HG03342 (cell line): ENCODE data around the gene SEPSECS.

ENCODE experiments used
- ATAC-seq: cut with Tn5 transposase; IDR thresholded peaks from one replicate; pipeline ENCODE4 v1.9.1; 2021; ENCODE audit warnings: mild to moderate bottlenecking, moderate library complexity; ENCODE audit not compliant: unreplicated experiment

SEPSECS gene

DNA sequence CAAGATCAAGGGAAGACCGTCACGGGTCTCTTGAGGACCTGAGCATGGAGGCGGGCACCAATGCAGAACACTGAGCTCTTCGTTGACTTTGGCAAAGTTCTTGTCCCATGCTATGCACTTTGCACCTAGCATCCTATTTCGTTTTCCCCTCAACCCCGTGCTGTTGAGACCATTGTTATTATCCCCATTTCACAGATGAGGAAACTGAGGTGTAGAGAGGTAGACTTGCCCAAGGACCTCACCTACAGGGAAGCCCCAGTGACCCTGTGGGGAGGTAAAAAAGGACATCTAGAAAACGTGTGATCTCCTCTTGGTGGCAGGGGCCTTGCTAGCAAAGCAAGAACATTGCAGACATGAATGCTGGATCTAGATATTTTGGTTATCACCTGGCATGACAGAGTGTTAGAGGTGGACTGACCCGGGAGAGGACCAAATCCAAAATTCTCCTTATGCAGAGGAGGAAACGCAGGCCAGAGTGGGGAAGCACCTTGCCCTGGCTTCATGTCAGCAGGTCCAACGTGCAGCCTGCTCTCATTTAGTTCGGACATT, 48.5 kb downstream of the SEPSECS start:
- no peak for ATAC-seq

DNA sequence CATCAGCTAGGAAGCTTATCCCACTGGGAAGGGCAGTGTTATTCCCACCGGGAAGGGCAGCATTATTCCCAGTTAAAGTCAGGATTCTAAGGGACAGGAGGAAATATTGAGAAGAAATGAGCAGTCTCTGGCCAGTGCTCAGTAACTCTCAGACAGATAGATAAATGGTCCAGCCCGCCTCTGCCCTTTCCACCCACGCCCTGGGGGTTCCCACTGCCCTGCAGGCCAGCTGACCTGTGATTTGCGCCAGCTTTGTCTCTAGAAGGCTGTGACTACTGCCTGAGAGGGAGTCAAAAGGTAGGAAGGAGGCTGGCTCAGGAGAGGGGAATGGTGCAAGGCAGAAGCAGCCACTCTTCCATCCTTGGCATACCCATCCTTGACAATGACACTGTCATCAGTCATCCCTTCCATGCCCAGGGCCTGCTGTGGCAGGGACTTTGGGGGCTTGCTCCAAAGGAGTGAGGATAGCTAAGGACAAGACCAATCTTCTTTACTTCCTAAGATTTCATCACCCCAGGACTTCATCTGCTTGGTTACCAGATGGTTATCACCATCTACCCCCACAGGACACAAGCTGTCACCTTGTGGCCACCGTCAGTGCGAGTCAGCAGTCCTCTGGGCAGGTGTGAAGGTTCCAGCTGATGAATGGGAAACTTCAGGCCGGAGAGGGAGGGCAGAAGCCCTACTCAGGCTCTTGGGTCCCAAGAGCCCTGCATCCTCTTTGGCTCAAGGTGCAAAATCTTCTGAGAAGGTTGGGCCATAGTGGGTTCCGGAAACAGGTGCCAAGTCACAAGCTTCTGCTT, 49.5 kb downstream of the SEPSECS start:
- no peak for ATAC-seq

DNA sequence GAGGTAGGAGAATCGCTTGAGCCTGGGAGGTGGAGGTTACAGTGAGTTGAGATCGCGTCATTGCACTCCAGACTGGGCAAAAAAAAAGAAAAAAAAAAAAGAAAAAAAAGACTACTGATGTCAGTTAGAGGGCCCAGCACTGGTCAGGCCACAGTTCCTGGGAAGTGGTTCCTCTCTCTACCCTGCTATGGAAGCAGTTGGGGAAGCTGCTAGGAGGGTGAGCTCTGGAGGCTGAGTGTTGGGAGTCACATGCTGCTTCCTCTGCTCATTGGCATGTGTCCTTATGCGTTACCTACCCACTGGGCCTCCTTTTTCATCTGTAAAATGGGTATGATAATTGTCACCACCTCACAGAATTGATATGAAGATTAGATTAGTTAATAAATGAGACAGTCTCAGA, 50.7 kb downstream of the SEPSECS start:
- ATAC-seq = no peak

DNA sequence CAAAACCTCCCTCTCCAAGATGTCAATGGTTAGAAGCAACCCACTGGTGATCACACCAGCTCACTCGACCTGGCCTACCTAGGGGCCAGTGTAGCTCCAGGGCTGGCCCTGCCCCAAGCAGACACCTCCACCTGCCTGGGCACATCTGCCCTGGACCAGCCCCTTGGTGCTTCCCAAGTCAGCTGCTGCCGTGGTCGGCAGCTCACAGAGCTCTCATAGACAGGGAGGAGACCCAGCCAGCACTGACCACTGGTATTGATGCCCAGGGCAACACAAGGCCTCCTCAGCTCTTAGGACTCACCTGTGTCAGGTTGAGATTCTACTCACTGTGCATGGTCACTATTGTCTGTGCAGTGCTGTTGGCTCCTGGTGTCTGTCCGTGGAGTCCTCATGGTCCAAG, 51.7 kb downstream of the SEPSECS start:
- no peak for ATAC-seq

DNA sequence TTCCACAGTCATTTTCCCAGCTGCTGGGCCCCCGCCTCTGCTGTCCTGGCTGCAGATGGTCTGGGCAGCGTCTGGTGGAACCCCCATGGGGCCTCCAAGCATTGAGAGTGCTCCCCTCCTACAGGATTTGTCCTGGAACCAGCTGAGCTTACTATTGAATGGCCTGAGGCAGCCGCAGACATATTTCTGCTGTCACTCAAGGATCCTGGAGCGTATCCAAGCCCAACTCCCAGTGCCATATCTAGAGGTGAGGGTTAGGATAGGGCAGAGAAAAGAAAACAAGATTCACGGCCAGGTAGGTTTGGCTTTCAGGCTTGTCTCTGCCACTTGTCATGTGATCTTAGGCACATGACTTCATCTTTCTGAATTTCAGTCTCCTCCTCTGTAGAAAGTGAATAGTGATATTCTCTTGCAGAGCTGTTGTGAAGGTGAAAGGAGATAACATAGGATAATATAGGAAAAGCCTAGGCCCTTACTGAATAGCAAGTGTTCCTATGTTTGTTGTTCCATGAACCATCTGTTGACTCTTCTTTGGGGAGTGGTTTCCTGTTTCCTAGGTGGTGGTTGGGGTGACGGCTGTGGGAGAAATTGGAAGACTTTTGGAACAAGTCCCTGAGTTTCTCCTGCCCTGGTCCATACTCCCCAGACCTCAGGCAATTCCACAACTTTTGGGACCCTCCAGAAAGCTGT, 52.3 kb downstream of the SEPSECS start:
- no peak for ATAC-seq

DNA sequence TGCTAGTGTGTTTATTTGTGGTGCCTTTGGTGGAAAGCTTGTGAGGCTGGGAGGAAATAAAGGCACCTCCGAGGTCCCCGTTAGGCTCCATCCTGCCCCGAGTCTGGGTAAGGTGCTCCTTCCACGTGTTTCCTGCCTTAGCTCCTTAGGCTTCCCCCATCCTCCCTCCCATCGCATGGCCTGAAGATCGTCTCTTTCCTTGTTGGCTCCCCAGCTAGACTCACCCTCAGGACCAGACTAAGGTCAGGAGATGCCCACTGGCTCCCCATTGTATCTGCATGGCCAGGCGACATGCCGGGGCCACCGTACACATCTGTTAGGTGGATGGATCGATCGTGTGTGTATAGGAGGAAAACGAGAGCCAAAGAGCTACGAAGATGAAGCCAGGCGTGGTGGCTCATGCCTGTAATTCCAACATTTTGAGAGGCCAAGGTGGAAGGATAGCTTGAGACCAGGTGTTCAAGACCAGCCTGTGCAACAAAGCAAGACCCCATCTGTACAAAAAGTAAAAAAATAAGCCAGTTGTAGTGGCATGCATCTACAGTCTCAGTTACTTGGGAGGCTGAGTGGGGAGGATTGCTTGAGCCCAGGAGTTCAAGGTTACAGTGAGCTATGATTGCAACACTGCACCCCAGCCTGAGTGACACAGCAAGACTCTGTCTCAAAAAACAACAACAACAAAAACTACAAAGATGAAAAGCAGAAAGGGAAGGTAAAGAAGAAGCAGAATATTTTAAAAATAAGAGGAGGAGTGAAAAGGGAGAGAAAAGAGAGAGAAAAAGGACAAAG, 53.7 kb downstream of the SEPSECS start:
- ATAC-seq = no peak

DNA sequence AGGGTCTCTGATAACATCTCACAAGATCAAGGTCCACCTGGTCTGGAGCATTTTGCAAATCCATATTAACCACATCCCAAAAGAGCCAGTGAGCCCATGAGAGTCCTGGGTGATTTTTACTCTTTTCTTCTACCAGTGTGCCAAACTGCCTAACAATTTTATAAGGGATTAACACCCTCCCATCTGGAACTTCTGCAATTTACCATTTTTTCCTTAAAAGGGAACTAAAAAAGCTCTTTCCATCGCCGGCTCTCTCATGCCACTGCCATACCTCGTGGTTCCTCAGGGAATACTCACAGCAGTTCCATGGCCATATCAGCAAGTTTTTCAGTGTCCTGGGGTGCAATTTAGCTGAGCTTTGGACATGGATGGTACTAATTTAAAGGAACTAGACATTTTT, 55.7 kb downstream of the SEPSECS start:
- no peak for ATAC-seq

DNA sequence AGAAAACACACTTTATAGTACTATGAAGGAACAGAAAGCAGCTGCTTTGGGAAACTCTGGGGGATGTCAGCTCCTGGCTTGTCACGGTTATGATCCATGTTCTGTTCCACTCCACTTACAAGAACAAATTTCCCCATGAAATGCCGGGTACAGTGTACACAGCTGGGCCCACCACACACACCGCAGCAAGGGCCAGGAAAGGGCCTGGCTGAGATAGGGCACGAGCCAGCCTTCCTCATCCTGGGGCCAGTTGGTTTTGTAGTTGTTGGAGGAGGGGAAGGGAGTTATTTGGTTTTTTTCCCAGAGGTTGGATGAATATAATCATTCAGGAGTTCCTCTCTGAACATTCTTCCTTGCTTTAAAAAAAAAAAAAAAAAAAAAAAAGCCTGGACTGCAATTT, 56.8 kb downstream of the SEPSECS start:
- no peak for ATAC-seq

DNA sequence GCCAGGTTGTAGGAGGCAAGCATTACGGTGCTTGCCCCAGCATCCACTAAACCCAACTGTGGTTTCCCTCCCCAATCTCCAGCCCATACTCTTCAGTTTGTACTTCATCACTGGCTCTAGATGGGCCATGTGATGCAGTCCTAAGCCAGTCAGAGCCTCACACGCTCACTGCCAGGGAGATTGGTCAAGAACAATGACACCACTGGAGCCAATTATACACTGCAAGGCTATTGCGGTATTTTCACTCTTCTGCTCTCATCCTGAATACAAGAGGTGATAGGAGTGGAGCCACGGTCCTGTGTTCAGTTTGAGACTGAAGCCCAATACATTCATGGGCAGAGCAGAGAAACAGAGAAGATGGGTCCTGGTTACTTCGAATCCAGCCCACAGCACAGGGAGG, 58.4 kb downstream of the SEPSECS start:
- no peak for ATAC-seq

DNA sequence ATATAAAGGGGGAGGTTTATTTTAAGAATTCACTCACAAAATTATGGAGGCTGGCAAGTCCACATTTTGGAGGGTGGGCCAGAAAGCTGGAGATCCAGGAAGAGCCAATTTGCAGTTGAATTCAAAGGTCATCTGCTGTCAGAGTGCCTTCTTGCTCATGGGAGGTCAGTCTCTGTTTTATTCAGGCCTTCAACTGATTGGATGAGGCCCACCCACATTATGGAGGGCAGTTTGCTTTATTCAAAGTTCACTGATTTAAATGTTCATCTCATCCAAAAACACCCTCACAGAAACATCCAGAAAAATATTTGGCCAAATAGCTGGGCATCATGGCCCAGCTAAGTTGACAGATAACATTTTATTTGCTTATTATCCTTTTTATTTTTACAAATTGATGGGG, 59.5 kb downstream of the SEPSECS start:
- ATAC-seq = no peak

DNA sequence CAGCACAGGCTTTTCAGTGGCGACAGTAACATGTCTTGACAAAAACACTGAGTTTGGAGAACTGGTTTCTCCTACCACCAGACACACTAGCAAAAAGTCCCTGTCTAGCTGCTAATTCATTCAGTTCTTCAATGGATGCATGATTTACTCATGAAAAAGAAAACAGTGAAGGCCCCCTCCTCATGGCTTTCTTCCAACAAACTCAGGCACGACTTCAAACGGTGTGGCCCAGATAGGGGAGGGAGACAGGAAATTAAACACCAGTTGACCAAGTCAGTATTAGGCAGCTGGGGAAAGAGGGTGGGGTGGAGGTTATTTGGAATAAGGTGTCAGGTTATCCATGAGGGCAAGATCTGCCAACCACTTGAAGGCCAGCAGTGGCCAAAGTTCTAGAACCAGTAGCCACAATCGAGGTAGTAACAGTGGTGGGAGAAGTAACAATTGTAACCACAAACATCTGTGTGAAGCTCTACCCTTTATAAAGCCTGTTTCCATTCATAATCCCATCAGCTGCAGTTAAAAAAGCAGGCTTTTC, 60.2 kb downstream of the SEPSECS start:
- no peak for ATAC-seq

DNA sequence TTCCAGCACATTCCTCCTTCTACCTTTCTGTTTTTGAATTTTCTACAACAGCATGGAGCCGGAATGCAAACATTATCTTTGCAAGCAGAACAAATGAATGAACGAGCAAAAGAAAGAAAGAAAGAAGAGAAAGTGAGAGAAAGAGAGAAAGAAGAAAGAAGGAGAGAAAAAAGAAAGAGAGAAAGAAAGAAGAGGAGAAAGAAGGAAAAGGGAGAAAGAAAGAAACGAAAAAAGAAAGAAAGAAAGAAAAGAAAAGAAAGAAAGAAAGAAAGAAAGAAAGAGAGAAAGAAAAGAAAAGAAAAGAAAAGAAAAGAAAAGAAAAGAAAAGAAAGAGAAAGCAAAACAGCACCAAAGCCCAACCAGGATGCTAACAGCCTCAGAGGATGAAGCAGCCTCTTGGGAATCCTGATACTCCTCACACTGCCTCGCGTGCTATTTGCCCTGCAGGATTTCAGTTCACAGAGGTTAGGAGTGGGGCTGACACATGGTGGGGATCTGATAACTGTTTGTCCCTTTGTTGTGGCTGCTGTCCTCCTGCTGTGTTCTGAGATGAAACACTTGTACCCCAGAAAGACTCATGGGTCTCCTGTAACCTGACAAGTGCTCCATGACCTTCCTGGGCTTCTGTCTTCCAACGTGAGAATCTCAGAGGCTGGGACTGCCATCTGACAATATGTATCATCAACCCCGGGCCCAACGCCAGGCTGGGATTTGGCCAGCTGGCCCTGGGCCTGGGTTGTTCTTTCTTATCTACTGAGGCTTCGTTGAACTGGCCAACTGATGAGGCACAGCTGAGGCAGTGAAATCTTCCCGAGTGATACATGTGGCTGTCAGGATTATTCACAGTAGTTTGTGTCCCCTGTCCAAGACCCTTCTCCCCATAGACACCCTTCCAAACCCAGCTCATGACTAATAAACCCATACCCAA, 61.0 kb downstream of the SEPSECS start:
- ATAC-seq = no peak

DNA sequence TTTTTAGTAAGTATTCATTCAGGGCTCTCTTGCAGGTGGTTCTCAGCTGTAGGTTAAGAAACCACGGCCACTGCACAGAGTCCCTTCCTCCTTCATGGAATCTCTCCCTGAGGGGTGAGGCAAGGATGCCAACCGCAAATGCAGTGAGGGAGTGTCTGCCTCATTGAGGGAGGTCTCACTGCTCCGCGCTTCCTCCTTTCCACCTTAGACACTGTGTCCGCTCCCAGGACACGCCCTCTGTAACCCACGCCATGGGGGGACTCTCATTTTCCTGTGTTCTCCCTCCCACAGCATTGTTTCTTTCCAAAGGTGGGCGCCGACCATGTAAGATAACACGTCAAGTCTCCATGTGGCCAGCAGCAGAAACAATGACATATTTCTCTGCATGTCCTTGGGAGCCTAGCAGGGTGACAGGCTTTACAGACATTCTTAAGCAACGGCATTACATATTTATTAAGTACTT, 63.2 kb downstream of the SEPSECS start:
- no peak for ATAC-seq

DNA sequence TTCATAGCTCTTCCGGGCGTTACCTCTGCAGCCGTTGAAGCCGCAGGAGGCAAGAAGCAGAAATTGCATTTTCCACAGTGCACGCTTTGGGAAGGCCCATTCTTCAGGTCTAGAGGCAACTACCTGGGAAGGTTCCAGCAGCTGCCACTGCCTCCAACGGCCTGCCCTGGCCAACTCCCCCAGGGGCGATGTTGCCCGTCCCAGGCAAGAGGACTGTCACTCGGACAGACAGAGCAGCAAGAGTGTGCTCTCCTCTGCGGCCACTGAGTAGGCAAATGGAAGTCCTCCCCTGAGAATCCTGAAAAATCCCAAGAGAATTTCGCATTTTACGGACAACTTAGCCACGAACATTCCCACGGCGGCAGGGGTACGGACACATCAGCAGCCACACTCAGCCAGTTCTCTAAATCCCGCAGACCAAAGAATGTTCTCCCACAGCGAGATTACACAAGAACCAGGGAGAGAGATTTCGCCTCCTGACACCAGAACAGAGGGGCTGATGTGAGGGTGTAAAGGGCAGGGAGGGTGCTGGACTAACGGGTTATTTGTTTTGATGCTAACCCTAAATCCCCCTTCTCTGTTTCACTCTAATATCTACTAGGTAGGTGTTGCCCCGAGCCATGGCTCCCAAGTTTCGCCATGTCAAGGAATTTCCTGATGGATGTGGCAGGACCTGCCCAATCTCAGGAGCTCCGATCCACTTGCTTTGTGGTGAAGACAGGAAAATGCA, 63.8 kb downstream of the SEPSECS start:
- ATAC-seq = no peak

DNA sequence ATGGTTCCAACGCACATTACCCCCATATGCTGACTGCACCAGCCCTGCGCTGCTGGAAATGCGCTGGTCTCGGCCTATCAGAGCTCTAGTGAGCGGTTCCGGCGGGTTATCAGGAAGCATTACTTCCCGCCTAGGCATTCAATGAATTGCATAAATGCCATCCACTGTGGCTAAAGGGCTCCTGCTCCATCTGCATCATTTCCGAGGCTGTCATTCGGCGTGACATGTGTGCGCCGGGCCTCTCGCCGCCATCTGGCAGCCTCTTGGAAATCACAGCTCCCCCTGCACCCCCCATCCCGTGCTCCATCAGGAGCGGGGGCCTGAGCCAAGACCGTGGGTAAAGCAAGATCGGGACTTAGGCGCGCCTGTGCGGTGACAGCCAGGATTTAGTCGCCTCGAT, 64.4 kb downstream of the SEPSECS start:
- ATAC-seq = no peak

DNA sequence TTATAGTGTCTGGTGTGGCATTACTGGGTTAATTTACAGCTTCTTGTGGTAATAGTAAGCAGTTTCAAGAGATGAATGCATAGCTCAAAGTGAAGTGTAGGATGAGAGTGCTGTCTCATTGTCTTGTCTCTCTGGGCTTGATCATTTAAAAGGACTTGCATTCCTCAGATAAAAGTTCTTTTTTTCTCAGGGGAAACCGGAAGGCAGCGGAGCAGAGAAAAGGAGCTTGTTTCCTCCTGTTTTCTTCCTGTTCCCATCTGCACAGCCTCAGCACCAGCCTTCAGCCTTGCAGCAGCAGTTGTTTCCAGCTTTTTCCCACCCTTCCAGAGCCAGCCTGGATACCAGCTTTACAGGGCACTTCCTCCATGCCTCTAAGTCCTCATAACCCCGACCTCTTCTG, 68.1 kb downstream of the SEPSECS start:
- no peak for ATAC-seq

DNA sequence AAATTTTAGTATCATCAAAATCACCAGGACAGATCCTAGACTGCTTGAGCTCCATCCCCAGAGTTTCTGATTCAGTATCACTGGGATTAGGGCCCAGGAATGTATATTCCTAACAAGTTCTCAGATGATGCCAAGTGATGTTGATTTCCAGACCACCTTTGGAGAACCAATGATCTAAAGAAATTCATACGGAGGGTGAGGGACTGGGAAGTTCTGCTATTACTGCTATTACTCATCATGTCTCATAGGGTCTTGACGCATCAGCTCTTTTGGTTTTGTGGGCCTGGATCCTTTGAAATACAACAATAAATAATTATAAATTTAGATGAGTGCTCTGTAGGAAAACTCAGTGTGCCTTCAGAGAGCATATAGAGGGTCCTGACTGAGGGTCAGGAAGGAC, 69.7 kb downstream of the SEPSECS start:
- no peak for ATAC-seq

DNA sequence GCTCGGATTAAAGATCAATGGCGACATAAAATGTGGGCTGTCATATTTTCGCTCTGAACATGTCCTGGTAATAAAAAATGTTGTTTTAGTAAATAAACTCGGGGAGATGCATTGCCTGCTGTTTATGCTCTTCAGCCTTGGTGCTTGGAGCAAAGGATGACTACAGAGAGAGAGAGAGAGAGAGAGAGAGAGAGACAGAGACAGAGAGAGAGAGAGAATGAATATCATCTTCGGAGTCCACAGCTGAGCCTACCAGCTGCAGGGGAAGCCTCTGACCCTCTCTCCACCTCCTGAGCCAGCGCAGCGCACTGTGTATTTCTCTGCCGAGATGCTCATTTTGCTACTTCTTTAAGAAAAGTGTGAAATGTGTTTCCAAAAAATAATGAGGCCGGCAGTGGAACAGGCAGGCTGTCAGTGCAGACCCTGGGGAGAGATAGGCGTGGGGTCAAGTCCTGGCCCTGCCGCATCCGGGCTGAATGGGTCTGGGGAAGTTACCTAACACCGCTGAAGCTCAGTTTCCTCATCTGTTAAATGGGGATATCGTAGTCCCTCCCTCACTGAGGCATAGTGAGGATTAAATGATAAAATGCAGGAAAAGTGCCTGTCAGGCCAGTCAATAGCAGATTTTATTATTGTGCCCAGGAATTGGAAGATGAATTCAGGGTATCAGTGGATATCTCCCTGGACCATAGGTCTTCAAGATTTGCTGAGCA, 71.0 kb downstream of the SEPSECS start:
- ATAC-seq = no peak
